ENCODE measurements around the gene RTTN. TPM values are rescaled to one million over a fixed set of nuclear protein-coding genes. Genes with fewer than 3 reads are reported as not detected.

RTTN gene
- total and polyA plus RNA-seq, 9 of the 15 experiments (the other 6 are each of a cell fraction or from before 2014, with no cell fraction given), result 3.1 to 18.3 (median 10.6) TPM

- ChIA-PET POLR2A (no interaction called here), CTCF (ENCODE audit: low intra/inter-chr PET ratio) (no interaction called here)
- Histone ChIP-seq H2AFZ (ENCODE audit: low read depth, low read length) (peak overlapping the region; percentile 60; the same call in 1 of the 2 replicates), H3K36me3 (ENCODE audit: control insufficient read depth, insufficient read depth, low read length) (no peaks in the 10 kb centered on the region), H3K4me1 (replicated peaks in 1 of 2; ENCODE audit: control insufficient read depth in 2 of 2, insufficient read depth in 2 of 2, low read length in 2 of 2) (peaks cover 0 to 17% of the 10 kb centered on the region in 2 experiments; a peak in 2 of 5 replicates), H3K9me3 (replicated peaks; ENCODE audit: control insufficient read depth, insufficient read depth, low read depth, low read length) (no peaks in the 10 kb centered on the region), H3K27ac (ENCODE audit: extremely low read depth, low read depth, low read length) (peak overlapping the region; percentile 48; the same call in 1 of the 3 replicates), H3K9me1 (ENCODE audit: control insufficient read depth, insufficient read depth, low read length) (no peaks in the 10 kb centered on the region), H3K4me3 (no peak overlapping the region), H3K9ac (ENCODE audit: insufficient read depth in 1 of 2, low read depth in 2 of 2, low read length in 2 of 2) (peak overlapping the region in 1 of 2 experiments; percentile 36; a peak in 1 of 4 replicates), H4K20me1 (replicated peaks; ENCODE audit: control insufficient read depth, insufficient read depth, low read length) (no peaks in the 10 kb centered on the region), H3K79me2 (ENCODE audit: control insufficient read depth, insufficient read depth, low read length) (no peaks in the 10 kb centered on the region), H3K27me3 (ENCODE audit: control insufficient read depth in 2 of 2, insufficient read depth in 2 of 2, low read length in 2 of 2) (no peaks in the 10 kb centered on the region), H3K4me2 (ENCODE audit: insufficient read depth, low read length) (peak overlapping the region; percentile 61)
- peak; percentile 26 to 58 (median 44) for DNase-seq (ENCODE audit: extremely low read depth in 1 of 4, low spot score in 3 of 4)
- intact Hi-C loops (cut with micrococcal nuclease), result loop anchor here (5.0 kb wide), 1 partner anchor 66 kb away; no protein-coding TSS in a partner anchor
- BruUV-seq (replicated peaks), result no TSS peak
- in situ Hi-C loops (cut with MboI), result no loop called here
- peak; percentile 69 for FAIRE-seq
- 0% methylated on average over 1 of the region's 3 CpGs for WGBS (ENCODE audit: insufficient coverage, low coverage, missing lambda C conversion rate)
- ATAC-seq, result peak; percentile 76
- TF ChIP-seq SMAD3 (CRISPR knock-in tag; conservative IDR thresholded peaks at IDR 0.05), result no peak
- peak; percentile 51; the same call in 1 of the 2 replicates for TF ChIP-seq BHLHE40 (IDR thresholded peaks at IDR 0.05; ENCODE audit: low read length)
- TF ChIP-seq ARID1B (IDR thresholded peaks at IDR 0.05), result peak; percentile 92
- peak; percentile 64; the same call in 1 of the 2 replicates for TF ChIP-seq POLR2AphosphoS5 (IDR thresholded peaks at IDR 0.05; ENCODE audit: control insufficient read depth, insufficient read depth, low read depth, low read length)
- 0 out of 2 replicates have a peak, but pooled peaks have one; percentile 40 for TF ChIP-seq SMARCE1 (IDR thresholded peaks at IDR 0.05)
- TF ChIP-seq SMARCA4 (IDR thresholded peaks at IDR 0.05), result peak; percentile 70
- TF ChIP-seq SIN3A (IDR thresholded peaks at IDR 0.05; ENCODE audit: borderline replicate concordance in 2 of 2, control insufficient read depth in 1 of 2, low read depth in 2 of 2, low read length in 2 of 2), result no peak
- TF ChIP-seq CBFA2T2 (conservative IDR thresholded peaks at IDR 0.05), result peak; percentile 82
- TF ChIP-seq NFIC (IDR thresholded peaks at IDR 0.05), result peak; percentile 61
- peak; percentile 42; the same call in 1 of the 2 replicates for TF ChIP-seq SMAD4 (CRISPR knock-in tag; conservative IDR thresholded peaks at IDR 0.05)
- peak; percentile 51 to 78; a peak in 3 of 4 replicates for TF ChIP-seq TRIM24 (IDR thresholded peaks at IDR 0.05)
- TF ChIP-seq EP300 (IDR thresholded peaks at IDR 0.05; ENCODE audit: low read length), result peak; percentile 78
- no peak for TF ChIP-seq SAFB2 (IDR thresholded peaks at IDR 0.05; ENCODE audit: borderline replicate concordance, low read depth, low read length, severe bottlenecking)
- peak in 1 of 2 experiments; percentile 48; a peak in 1 of 4 replicates for TF ChIP-seq RCOR1 (IDR thresholded peaks at IDR 0.05; ENCODE audit: borderline replicate concordance in 1 of 2, low read depth in 2 of 2, low read length in 2 of 2)
- peak; percentile 56; the same call in 1 of the 2 replicates for TF ChIP-seq FOXM1 (IDR thresholded peaks at IDR 0.05; ENCODE audit: low read depth)
- TF ChIP-seq FOXM1 (CRISPR knock-in tag; IDR thresholded peaks at IDR 0.05; ENCODE audit: low read depth), result no peak
- 0 out of 2 replicates have a peak, but pooled peaks have one; percentile 46 for TF ChIP-seq PML (IDR thresholded peaks at IDR 0.05; ENCODE audit: low read length)
- no peak for TF ChIP-seq ZNF133 (CRISPR knock-in tag; IDR thresholded peaks at IDR 0.05)
- TF ChIP-seq OTX1 (CRISPR knock-in tag; IDR thresholded peaks at IDR 0.05), result no peak
- TF ChIP-seq CCNT2 (IDR thresholded peaks at IDR 0.05; ENCODE audit: borderline replicate concordance, extremely low read depth, insufficient read length, low read depth, low read length), result peak; percentile 45
- TF ChIP-seq TAL1 (IDR thresholded peaks at IDR 0.05), result peak; percentile 89
- TF ChIP-seq DPF2 (IDR thresholded peaks at IDR 0.05), result peak; percentile 78
- peak; percentile 89 for TF ChIP-seq TEAD4 (IDR thresholded peaks at IDR 0.05; ENCODE audit: low read length)
- TF ChIP-seq TEAD4 (CRISPR knock-in tag; IDR thresholded peaks at IDR 0.05; ENCODE audit: borderline replicate concordance), result no peak
- TF ChIP-seq BCOR (IDR thresholded peaks at IDR 0.05), result 0 out of 2 replicates have a peak, but pooled peaks have one; percentile 20
- TF ChIP-seq FOSL1 (tag; conservative IDR thresholded peaks at IDR 0.05), result 0 out of 2 replicates have a peak, but pooled peaks have one; percentile 24
- TF ChIP-seq NCOR1 (IDR thresholded peaks at IDR 0.05), result peak; percentile 85
- TF ChIP-seq MTA2 (IDR thresholded peaks at IDR 0.05; ENCODE audit: low read depth), result peak; percentile 75
- peak; percentile 50; the same call in 1 of the 2 replicates for TF ChIP-seq STAT5A (IDR thresholded peaks at IDR 0.05; ENCODE audit: borderline replicate concordance, low read length)
Measured at GRCh38 chr18:69961718-69962117, 243.8 kb downstream of the RTTN start.
